Activated CD4-positive, CD25-positive, alpha-beta regulatory T cell (primary cell): Measurements from ENCODE around the gene TFDP1.

Experiments
- DNase-seq, 4 experiments: peaks; one replicate each; lab custom pipeline; 2025; lab: John Stamatoyannopoulos, UW

The TFDP1 gene

DNA sequence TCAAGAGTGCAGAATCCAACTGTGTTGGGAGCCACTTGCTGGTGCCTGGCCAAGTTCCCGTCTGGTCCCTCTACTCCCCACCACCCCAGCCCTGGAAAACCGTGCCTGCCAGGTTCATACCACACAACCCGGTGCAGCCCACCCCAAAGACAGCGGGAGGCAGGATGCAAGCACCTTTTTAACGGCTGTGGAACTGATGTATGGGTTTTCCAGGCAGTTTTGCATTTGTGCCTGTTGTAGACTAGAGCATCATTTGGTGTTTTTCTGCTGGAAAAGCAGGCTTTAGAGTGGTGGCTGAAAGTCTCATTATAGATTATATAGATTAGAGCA lies 13.5 kb downstream of the TFDP1 start:
- no peak for DNase-seq

DNA sequence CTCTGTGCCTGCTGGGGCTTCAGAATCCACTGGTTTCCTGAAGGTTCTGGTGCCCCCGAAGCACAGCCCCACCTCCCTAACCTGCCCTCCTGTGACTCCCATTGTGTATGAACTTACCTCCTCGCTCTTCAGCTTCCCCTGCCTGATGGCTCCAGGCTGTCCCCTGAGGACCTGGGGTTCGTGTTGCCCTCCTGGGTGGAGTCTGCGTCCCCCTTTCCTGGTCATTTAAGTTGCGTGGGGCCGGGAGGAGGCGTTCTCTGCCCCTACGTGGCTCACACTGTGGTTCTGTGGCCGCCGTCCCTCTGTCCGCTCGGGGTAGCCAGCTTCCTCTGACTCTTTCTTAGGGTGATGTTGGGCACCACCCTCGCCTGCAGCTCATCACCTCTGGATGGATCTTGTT lies 13.9 kb downstream of the TFDP1 start:
- no peak for DNase-seq

DNA sequence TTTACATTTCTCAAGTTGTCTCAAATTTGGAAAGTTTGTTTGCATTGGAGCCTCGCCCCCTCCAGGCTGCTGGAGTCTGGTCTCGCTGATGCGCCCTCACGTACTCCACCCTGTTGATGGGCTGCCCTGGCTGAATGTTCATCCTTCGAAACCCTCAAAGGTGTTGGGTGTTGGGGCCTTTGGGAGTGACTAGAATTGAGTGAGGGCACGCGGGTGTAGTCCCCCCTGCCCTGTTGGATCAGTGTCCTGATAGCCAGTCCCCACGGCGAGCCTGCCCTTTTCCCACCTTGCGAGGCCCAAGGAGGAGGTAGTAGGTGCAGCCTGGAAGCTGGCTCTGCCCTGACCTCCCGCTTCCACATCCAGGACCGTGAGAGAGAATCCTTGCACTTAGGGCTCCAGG lies 14.8 kb downstream of the TFDP1 start:
- DNase-seq = no peak

DNA sequence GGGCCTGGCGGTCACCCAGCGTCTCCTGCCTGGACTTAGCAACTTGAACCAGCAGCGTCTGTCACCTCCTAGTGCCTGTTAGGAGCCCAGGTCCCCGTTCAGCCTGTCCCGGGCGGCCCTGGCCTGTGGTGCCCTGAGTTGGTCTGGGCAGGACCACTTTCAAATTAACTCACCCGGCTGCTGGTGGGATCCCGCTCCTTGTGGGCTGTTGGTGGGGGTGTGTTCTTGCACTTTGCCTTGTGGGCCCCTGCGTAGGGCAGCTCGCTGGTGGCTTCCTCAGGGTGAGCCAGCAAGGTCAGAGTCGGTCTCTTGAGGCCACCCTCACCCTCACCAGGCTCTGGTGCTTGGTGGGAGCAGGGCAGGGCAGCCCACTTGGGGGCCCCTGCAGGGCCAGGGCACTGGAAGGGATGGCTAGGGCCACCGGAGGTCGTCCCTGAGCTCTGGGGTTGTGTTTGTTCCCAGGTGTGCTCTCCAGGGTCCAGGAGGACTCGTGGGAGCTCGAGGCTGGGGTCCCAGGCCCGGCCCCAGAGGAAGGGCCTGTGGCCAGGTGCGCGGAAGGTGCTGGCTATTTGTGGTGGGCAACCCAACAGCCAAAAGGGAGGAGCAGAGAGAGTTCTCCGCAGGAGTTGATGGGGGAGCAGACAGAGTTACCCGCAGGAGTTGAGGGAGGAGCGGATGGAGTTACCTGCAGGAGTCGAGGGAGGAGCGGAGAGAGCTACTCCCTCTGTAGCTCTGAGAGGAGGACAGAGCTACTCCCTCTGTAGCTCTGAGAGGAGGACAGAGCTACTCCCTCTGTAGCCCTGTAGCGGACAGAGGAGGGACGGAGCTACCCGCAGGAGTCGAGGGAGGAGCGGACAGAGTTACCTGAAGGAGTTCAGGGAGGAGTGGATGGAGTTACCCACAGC lies 16.9 kb downstream of the TFDP1 start:
- DNase-seq = no peak

DNA sequence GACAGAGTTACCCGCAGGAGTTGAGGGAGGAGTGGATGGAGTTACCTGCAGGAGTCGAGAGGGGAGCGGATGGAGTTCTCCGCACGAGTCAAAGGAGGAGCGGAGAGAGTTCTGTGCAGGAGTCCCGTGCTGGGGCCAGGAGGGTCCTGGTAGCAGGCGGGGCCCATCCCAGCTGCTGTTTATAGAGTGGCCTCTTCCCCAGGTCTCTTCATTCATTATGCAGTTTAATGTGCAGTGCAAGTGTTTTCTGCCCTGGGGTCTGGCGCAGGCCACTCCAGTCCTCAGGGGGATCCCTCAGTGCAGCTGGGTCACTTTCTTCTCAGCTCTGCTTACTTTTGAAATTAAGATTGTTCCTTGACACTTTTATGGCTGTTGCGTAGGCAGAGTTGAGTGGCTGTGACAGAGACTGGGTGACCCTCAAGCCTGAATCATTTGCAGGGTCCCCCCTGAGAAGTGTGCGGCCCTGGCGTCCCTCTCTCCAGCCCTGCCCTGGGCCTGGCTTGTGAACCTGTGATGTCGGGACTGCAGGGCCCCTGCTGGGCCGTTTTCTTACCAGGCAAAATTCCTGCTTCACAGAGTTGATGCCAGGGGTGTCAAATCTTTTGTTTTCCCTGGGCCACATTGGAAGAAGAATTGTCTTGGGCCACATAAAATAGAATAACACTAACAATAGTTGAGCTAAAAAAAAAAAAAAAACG lies 17.9 kb downstream of the TFDP1 start:
- no peak for DNase-seq

DNA sequence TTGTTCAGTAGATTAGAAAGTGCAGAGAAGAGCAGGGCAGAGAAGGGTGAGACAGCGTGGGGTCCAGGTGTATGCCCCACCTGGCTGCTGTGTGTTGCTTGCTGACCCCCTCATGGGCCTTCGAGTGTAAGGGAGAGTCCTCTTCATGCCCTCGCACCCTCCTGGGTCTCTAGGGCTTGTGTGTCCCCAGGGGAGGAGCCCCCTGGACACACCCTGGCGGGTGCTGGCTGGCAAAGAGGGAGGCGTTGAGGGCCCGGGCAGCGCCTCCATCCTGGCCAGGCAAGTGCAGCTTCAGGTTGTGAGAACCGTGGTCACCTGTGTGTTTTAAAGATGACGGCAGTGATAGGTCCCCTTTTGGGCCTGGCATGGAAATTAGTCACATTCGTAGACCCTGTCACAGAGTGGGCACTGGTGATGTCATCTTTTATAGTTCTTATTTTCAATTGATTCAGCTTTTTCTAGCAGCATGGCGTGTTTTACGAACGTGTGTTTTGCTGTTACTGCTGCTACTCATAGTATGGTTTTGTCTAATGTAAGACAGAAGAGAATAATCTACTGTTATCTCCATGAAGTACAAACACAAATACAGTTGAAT lies 18.7 kb downstream of the TFDP1 start:
- DNase-seq = no peak

DNA sequence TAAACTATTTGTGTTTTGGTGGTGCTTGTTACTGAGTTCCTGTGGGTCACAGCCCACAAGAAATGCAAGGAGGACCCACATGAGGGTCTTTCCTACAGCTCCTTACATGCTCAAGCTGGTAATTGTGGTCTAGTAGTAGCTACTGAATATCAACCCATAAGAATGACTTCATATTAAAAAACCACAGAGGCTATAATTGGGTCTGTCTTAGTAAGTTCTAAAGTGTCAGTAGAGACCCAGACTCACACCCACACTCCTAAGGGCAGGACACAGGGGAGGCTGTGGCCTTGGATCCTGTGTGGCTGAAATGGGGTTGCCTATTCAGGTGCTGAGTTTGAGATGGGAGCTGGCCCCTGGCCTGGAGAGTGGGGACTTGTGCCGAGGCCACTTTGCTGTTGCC lies 19.6 kb downstream of the TFDP1 start:
- no peak for DNase-seq

DNA sequence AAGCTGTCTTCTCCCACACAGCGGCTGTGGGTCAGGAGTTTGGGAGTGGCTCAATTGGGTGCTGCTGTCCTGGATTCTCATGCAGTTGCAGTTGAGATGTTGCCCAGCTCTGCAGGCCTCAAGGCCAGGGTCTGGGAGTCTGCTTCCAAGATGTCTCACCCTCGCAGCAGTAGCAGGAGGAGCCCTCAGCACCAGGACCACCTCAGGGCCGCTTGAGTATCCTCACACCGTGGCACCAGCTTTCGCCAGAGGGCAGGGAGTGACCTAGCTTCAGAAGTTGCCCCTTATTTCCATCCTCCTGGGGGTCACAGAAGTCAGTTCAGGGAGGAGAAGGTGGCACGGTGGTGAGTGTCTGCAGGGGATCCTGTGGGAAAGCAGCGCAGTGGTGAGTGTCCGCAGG lies 20.9 kb downstream of the TFDP1 start:
- no peak for DNase-seq

DNA sequence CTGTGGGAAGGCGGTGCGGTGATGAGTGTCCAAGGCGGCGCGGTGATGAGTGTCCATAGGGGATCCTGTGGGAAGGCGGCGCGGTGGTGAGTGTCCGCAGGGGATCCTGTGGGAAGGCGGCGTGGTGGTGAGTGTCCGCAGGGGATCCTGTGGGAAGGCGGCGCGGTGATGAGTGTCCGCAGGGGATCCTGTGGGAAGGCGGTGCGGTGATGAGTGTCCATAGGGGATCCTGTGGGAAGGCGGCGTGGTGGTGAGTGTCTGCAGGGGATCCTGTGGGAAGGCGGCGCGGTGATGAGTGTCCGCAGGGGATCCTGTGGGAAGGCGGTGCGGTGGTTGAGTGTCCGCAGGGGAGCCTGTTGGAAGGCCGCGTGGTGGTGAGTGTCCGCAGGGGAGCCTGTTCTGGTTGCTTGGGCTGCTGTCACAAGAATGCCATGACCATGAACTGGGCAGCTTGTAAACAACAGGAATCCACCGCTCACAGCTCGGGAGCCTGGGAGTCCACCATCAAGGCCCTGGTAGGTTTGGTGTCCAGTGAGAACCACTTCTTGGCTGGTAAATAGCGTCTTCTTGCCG lies 21.4 kb downstream of the TFDP1 start:
- no peak for DNase-seq

DNA sequence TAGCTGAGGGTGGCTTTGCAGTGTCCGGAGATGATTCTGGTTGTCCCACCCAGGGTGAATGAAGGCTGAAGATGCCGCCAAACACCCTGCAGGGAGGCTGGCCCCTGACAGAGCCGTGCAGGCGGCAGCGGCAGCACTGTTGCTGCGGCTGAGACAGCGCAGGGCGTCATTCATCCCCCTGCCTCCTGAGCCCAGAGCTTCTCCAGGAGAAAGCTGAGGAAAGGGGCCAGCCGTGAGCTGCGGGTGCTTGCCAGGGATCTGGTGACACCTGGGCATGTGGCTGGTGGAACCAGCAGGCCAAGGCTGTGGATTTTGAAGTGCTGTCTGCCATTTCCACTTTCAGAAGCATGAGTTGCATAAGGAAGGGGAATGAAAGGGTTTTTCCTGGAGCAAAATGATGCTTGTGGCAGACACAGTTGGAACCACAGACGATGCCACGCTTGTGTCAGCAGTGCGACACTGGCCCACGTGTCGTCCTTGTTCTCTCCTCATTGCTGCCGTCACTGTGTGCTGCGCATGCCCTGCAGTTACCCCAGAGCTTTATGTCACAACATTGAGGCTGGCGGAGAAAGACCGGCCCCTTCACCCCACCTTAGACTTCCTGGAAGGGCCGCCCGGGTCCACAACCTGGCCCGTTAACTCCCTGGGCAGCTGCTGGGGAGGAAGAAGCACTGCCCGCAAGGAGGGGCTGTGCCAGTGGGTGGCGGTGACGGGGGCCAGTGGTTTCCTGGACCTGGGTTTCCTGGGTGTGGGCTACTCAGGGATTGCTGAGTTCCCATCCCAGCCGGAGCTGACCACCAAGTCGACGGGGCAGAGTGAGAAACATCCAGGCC lies 22.7 kb downstream of the TFDP1 start:
- no peak for DNase-seq

DNA sequence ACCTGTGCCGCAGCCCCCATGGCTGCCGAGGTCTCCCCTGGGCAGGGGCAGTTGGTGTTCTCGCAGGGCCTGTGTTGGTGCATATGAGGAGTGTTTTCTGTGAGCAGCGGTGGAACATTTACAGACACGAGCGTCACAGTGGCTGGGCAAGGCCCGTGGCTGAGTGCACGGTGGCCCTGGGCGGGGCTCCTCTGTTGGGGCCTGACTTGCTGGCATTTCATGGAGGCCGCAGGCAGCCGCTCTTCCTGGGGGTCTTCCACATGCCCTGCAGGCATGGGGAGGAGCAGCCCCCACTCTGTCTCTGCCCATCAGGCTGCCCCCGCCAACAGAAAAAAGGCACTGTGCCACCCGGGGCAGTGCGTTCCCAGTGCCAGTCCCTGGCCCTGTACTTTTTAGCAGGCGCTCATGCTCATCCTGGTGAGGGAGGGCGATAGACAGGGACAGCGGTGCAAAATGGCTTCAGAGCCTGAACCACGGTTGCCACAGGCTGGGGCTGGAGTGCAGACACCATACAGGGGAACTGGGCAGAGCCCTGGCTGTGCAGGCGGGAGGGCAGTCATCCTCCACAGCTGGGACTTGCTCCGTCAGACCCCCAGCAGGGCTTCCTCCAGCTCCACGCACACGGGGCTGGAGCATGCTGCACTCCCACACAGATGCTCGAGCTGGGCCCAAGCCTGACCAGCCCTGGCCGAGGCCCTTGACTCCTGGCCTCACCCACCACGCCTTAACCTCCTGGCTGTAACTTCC lies 23.5 kb downstream of the TFDP1 start:
- DNase-seq = no peak

DNA sequence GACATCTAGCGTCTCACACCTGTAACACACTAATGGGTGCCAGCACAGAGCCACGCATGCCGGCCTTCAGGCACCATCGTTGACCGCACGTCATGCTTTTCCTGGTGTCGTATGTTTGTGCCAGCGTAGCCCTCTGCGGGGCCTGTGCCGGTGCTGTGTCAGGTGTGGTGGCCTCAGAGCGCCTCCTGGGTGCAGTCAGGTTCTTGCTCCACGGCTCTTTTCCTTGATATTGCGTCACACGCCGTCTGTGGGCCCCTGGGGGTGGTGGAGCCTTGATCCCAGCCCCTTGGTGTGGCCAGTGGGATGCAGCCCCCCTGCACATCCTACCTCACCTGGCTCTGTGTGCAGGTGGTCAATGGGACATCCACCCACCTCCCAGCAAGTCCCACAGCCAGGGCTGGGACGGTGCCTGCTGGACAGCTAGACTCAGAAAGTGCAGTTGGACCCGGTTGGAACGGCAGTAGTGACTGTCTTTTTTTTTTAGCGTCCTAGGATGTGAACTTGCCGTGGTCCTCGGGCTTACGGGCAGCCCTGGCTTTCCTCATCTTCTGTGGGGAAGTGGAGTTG lies 24.5 kb downstream of the TFDP1 start:
- no peak for DNase-seq

DNA sequence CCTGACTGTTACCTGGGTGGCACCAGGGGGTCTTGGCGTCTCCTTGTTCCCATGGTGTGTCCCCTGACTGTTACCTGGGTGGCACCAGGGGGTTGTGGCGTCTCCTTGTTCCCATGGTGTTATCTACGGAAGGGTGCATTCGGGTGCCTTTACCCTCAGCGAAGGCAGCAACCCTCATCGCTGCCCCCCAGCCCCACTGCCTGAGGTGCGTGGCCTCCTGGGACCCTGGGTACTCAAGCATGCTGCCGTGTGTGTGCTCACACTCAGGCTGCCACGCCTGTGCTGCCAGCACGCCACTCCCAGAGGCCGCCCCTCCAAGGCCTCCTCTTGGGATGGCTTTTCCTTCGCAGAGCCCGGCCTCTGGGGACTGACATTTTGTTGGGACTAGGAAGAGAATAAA lies 25.1 kb downstream of the TFDP1 start:
- DNase-seq = no peak

DNA sequence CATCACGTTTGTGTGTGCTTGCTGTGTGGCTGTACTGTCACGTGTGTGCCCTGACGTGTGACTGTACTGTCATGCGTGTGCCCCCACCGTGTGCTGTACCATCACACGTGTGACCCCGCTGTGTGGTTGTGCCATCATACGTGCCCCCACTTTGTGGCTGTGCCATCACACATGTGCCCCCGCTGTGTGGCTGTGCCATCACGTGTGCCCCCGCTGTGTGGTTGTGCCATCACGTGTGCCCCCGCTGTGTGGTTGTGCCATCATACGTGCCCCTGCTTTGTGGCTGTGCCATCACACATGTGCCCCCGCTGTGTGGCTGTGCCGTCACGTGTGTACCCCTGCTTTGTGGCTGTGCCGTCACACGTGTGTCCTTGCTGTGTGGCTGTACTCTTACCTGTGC lies 25.7 kb downstream of the TFDP1 start:
- no peak for DNase-seq

DNA sequence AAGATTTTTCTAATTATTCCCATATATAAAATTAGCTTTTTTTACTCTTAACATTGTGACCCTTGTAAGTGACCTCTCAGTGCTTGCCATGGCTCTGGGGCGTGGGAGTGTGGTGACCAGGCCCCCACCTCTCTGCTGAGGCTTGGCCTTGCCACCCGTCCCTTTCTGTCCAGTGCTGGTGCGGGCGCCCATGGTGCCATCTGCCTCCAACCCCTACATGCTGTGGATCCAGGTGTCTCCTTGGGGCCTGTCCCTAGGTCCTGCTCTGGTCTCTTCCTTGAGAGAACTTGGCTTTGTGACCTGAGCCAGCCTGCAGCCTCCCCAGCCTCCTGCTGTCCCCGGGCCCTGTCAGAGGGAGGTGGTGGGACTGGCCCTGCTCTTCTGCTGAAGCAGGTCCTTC lies 27.4 kb downstream of the TFDP1 start:
- DNase-seq = no peak

DNA sequence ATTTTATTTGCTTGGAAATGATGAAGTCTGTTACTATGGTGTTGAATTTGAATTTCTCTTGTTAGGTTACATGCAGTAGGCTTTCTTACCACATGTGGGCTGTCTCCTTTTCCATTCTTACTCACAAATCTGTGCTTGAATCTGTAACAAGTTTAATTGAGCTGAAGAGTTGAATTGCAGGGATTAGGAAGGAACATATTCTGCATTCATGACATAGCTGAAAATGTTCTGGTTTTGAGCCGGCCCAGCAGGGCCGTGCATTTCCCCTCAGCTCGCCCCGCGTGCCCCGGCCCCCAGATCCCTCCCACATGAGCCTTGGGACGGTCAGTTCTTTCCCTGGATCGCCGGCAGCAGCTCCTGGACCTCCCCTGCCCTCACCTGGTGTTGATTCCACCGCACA lies 28.1 kb downstream of the TFDP1 start:
- DNase-seq = no peak

DNA sequence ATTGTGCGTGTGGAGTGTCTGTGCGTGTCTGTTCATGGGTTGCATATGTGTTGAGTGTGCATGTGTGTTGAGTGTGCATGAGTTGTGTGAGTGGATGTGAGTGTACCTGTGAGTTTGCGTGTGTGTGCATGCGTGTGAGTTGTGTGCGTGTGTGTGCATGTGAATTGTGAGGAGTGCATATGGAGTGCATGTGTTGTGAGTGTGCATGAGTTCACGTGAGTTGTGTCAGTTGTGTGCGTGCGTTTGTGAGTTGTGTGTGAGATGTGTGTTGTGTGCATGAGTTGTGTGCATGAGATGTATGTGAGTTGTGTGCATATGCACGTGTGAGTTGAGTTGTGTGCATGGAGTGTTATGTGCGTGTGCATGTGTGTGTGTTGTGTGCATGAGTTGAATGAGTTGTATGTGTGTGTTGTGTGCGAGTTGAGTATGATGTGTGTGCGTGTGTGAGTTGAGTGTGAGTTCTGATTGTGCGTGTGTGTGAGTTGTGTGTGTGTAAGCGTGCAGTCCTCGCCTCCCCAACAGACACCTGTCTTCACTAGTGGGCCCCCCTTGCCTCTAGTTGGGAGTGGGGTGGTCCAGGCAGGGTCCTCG lies 29.3 kb downstream of the TFDP1 start:
- no peak for DNase-seq

DNA sequence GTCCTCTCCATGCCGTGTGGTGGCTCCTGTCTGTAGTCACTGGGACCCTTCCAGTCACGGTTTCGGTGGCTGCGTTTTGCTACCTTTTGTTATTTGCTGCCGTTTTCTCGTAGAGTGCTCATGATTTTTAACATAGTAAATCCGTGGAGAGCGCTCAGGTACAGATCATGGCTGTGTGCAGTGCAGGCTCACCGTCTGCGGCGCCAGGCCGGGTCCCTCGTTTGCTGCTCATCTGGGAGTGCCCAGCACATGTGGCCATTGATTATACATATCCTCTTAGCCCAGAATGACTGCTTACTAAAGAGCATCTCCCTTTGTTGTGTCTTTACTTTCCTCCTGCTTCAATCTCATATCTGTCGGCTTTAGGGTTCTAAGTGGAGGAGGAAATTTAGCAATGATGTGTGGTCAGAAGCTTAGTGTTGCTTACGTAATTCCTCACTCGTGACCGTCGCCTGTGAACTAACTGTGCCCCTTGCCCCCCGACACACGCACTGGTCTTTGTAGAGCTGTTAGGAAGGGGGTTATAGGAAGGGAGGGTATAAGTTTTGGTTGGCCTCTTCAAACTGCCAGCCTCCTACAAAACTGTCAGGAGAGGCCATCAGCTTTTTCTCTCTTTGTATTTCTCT lies 31.8 kb downstream of the TFDP1 start:
- no peak for DNase-seq

DNA sequence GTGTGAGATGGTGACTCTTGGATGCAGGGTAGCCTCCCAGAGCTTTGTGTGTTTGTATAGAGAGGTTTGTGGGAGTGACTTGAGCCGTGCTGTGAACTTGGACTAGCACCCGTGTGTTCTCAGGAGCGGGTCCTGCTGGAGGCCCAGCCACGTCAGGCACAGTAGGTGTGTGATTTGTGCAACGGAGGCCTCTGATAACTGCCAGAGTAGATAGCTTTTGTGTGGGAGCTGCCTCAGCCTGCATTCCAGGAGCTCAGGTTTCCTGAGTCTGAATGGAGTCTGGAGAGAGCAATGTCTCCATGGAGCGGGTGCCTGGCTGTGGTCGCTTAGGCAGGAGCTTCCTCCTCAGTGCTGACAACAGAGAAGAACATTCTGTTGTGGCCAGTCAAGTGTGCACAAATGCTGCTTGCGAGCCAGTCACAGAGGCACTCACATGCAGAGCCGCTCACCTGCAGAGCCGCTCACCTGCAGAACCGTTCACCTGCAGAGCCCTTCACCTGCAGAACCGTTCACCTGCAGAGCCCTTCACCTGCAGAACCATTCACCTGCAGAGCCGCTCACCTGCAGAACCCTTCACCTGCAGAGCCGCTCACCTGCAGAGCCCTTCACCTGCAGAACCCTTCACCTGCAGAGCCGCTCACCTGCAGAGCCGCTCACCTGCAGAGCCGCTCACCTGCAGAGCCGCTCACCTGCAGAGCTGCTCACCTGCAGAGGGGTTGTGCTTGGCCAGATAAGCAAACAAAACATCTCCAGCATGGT lies 32.6 kb downstream of the TFDP1 start:
- DNase-seq = no peak
